ENCODE measurements around the gene WDR37.

The WDR37 gene

DNA sequence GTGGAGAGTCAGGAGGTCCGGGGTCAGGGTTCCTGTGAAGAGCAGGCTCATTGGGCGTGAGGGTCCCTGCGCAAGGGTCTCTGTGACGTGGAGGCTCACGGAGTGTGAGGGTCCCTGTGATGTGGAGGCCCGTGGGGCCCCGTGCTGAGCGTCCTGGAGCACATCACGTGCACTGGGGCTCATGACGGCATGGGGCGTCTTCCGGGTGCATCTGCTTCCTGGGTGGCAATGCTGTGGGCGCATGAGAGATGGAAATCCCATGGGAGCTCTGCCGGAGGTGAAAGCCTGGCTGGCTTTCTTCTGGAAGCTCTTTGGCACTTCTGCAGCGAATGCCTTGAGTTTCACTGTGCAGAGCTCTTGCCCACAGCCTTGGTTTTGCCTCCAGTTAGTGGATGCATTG, 71.4 kb downstream of the WDR37 start:
- DNase-seq (ENCODE audit: low spot score), result no peak

DNA sequence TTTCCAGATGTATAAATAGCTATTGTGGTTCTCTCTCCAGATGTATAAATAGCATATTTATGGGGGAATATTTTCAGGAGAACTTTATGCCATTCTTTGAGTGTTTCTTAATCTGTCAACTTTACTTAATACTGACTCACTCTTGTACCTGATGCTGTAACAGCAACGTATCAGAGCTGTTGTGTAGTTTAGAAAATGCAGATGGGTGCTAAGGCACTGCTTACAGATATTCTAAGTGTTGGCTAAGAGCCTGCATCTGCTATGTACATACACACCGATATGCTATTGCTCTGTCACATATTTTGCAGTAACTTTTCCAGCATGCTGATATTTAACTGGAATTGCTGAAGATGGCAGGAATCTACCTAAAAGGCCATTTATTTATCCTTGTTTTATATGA, 71.9 kb downstream of the WDR37 start:
- no peak for DNase-seq (ENCODE audit: low spot score)

DNA sequence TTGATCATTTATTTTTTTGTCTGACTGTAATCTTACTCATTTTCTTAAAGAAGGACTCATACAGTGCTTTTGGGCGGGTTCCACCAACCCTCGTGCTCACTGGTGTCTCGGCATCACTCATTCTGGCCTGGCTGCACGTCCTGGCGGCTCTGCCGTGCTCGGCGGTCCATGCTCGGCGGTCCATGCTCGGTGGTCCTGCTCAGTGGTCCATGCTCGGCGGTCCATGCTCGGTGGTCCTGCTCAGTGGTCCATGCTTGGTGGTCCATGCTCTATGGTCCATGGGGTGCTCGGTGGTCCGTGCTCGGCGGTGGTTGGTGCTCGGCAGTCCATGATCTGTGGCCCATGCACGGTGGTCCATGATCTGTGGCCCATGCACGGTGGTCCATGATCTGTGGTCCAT, 72.5 kb downstream of the WDR37 start:
- DNase-seq (ENCODE audit: low spot score), result no peak

DNA sequence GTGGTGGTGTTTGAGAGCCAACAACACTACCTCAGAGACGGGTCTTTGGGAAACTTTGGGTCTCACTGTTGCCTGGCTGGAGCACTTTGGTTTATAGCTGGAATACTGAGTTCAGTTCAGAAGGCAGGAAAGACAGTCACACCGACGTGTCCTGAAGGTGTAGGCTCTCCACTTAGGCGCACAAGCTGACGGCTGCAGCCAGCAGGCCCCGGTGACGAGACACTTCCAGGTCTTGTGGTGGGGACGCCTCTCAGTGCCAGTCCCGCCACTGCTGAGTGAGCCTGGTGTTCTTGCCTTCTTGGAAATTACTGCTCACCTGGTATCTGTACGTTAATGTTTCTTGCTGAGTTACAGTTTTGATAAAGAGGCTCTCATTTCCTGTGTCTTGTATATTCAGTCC, 74.0 kb downstream of the WDR37 start:
- no peak for DNase-seq (ENCODE audit: low spot score)

DNA sequence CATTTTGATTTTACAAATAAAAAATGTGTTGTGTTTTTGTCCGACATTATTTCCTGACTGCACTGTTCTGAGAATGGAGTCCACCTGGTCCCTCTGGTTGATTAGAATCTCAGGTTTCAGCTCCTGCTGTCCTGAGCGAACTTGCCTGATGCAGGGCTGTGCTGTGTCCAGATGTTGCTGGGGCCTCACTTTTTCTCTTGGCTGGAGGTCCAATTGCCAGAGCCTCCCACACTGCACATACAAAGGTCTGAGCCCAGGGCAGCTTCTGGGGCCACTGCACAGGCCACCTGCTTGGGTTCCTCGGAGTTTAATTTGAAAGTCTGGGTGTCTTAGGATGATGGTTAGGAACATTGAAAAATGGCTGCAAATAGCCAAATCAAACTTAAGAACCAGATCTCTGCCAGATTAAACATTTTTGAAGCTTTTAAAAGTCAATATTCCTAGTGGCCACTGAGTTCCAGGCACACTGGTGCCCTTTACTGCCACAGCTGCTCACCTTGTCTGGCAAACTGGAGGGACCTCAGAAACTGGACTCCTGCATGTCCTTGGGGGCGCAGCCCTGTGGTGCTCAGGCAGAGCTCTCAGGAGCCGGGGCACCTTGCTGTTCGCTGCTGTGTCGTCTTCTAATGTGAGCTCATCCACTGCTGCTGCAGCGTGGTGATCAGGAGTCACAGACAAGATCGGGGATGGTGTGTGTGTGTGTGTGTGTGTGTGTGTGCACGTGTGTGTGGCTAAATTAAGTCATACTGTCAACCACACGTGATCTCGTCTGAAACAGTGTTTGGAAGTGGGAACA, 75.0 kb downstream of the WDR37 start:
- no peak for DNase-seq (ENCODE audit: low spot score)

DNA sequence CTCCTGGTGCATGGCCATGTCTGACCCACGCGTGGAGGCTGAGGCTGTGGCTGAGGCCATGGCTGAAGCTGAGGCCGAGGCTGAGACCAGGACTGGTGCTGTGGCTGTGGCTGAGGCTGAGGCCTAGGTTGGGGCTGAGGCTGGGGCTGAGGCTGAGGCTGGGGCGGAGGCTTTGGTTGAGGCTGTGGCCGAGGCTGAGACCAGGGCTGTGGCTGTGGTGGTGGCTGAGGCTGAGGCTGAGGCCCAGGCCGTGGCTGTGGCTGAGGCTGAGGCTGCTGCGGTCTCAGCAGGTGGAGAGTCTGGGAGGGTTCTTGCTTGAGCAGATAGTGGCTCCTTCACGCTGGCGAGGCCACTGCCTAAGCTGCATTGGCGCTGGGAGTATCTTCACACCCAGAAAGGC, 76.4 kb downstream of the WDR37 start:
- DNase-seq (ENCODE audit: low spot score), result no peak

DNA sequence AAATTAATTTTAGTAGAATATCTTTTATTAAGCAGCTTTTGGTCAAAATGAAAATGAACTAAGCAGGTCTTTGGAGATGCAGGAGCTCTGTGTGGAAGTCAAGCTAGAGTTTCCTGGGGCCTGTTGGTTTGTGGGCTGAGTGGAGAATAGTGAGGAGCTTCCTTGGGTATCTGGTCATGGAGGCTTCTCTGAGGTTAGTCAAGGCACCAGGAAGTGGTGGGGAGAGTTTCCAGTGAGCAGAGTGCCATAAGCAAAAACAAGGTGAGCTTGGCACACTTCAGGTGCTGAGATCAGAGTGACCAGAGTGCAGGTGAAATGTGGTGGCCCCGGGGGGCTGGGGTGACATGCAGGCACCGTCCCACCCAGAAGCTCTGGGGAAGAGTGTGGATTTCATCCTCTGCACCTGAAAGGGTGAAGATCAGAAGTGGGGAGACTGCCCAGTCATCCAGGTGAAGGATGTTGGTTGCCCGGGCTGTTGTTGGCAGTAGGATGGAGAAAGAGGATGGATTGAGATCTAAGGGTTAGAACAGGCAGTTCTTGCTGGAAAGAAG, 77.4 kb downstream of the WDR37 start:
- DNase-seq (ENCODE audit: low spot score), result no peak

DNA sequence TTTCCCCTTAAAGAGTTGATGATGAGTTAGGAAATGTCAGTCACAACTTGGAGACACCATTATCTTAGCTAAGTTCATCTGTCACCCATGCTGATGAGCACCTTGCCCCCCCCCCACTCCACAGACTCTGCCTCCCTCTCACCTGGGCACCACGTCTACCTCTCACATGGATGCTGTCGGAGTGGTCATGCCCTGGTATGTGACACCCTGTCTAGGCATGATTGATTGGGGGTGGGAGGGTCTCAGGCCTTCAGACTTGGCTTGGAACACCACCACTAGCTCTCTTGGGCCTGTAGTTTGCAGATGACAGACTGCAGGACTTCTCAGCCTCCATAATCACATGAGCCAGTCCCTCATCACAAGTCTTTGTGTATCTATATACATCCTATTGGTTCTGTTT, 78.0 kb downstream of the WDR37 start:
- DNase-seq (ENCODE audit: low spot score), result no peak

DNA sequence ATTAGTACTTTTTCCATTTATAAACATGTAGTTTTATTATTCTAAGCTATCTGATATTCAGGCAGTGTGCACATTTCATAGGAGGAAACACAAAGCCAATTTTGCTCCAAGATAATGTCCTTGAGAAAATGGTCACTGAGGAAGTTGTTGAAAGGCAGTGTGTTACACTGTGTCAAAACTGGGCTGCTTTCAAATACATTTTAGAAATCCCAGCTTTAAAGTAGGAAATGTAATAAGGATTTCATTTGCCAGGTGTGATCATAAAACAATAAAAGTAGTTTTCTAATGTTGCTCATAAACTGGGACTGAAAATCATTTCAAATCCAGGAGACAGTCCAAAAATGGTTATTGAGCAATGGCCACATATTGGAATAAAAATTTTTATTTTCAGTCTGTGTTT, 80.1 kb downstream of the WDR37 start:
- no peak for DNase-seq (ENCODE audit: low spot score)

DNA sequence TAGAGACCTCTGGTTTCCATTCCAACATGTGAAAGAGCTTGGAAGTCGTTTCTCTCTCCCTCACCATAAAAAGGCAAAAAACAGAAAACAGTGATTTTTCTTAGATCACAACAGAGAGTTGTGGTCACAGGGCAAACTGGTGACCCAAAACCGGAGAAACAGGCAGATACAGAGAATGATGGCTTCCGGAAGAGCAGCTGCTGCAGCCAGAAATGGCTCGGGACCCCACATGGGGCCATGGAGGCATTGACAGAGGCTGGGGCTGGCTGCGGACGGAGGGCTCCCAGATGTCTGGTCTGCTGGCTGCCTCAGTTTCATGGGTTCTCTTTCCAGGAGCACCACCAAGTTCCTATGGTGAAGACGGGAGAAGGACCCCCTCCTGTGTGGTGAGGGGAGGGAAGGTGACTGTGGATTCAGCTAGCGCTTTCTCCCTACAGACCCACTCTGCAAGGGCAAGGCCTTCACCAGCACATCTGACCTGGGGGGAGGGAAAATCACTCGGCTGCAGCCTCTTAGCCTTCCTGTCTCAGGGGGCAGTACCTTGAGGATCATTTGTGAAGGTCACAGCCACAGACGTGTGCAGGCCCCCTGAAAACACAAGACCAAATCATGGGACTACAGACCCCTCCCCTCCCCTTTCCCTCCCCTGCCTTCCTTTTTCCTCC, 81.4 kb downstream of the WDR37 start:
- DNase-seq (ENCODE audit: low spot score), result no peak

DNA sequence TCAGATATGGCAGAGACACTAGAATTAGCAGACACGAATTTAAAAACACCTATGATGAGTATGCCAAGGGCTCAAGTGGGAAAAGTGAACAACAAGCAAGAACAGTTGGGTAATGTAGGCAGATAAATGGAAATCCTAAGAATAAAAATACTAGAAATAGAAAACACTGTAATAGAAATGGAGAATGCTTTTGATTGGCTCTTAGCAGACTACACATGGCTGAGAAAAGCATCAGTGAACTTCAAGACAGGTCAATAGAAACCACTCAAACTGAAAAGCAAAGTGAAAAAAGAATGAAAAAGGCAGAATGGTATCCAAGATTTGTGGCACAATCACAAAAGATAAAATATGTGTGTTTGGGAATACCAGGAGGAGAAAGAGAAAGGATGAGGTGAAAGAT, 82.3 kb downstream of the WDR37 start:
- no peak for DNase-seq (ENCODE audit: low spot score)

DNA sequence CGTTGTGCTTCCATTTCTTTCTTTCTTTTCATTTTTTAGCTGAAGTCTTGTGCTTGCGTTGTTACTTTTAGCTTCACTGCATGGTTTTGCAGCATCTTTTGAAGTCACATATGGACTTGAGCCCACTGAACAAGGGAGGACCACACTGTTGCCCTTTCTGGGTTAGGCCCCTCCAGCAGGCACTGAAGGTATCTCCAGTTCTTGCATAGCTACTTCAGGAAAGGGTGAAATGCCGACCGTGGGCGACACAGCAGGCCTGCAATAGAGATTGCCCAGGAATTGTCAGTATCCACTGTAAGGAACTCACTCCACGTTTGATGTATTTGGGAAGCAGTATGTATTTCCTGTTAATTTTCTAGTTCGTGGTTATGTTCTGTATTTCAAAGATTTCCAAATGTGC, 85.1 kb downstream of the WDR37 start:
- DNase-seq (ENCODE audit: low spot score), result no peak

DNA sequence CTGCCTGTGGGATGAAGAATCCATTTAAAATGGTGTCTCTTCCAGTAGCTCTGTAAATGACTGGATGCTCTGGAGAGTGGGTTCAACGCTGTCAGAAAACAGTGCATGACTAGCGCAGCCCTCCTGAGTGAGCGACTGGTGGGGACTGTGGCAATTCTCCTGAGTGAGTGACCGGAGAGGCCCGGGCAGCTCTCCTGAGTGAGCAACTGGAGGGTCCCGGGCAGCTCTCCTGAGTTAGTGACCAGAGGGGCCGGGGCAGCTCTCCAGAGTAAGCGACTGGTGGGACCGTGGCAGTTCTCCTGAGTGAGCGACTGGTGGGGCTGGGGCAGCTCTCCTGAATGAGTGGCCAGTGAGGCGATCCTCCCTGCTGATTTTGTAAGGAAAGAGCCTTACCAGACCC, 85.5 kb downstream of the WDR37 start:
- no peak for DNase-seq (ENCODE audit: low spot score)

DNA sequence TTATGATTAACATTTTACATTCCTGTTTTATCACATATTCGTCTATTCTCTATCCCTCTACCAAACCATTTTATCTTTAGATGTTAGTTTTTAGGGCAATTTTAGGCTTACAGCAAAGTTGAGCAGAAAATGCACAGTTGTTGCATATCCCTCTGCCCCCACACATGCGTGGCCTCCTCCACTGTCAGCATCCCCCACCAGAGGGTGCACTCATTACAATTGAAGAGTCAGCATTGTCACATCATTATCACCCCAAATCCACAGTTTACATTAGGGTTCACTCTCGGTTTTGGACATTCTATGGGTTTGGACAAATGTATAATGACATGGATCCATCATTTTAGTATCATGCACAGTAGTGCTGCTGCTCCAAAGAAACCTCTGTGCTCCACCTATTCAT, 86.4 kb downstream of the WDR37 start:
- DNase-seq (ENCODE audit: low spot score), result no peak

DNA sequence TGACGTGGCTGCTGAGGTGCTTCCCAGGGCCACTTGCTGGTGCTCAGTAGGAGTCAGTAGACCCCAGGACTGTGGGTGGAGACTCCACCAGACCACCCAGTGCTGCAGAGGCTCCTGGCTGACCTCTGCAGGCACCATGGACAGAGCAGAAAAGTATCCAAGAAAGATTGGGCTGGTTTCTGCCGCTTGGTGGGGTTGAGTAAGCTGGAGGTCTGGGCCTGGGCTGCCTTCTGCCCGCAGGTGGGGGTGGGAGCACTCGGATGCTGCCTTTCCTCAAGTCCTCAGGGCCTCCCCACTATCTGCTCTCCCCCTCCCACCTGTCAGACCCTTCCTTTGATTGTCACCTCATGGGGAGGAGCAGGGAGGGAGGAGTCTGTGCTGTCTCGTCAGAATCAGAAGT, 91.6 kb downstream of the WDR37 start:
- DNase-seq (ENCODE audit: low spot score), result no peak

DNA sequence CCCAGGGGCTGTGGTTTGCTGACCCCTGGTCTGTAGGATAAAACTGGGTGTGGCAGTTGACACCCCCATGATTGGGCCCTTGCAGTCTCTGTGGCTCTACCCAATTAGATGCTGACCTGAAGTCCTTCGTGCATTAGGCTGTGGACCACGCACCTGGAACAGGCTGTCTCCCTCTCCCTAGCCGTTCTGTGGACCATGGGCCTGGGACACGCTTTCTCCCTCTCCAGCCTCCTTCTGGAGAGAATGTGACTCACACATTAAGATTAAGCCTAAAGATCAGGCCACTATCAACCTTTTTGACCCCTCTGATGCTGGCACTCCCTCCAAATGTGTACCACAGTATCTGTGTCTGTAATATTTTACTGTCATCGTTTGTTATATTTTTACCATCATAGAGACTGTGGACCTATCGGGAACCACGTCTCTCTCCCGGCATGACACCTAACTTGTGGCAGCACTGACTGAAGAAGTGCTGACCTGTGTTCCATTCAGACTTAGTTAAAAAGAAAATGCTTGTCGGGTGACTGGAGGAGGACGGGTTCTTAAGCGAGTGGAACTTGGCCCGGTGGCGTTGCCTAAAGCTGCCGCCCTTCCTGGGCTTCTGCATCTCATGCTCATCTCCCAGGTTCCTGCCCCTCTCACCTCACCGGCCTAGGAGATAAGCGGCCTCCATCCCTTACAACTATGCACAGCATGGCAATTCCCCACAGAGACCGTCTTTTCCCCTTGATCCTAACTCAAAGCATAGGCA, 92.8 kb downstream of the WDR37 start:
- no peak for DNase-seq (ENCODE audit: low spot score)

DNA sequence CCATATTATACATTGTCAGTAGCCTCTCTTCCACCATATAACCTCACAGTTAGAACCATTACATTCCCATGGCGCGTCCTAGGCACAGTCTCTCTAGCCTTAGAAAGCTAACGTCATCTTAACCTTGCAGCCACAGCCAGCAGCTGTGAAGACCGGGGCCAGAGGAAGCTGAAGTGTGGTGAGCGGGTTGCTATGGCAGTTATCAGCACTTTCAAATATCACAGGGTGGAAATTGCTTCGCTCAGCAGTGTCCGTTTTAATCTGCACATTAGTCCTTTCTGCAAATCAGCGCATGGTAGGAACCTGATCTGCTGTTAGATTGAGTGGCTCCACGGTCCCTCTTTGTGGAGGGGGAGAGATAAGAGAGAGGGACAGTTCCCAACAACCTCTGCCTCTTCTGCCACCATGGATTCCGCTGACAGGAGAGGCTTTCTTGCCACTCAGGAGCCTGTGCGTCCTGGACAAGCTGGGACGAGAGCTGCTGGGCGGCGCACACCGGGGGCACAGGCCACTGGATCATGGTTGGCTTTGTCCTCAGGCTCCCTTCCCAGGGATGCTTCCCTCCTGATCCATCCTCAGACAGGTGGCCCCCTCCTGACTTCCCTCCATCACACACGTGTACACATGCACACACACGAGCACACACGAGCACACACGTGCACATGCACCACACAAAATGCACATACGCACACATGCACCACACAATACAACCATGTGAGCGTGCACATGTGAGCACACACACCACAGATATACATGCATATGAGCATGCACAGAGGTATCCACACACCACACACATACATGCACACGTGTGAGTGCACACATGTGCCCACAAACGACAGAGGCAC, 93.8 kb downstream of the WDR37 start:
- DNase-seq (ENCODE audit: low spot score), result no peak

DNA sequence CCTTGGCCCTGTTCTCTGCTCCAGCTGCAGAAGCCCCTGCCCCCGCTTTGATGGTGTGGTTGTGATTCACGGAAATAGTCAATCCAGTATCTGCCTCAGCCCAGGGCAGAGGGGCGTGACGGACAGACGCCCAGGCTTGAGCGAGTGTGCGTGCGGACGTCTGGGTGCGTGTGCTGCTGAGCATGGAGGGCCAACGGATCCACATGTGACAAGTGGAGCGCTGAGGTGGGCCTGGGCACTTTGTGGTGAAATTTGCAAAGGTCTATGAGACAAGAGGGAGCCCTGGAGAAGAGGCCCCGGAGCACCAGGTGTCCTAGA, 94.4 kb downstream of the WDR37 start:
- no peak for DNase-seq (ENCODE audit: low spot score)

DNA sequence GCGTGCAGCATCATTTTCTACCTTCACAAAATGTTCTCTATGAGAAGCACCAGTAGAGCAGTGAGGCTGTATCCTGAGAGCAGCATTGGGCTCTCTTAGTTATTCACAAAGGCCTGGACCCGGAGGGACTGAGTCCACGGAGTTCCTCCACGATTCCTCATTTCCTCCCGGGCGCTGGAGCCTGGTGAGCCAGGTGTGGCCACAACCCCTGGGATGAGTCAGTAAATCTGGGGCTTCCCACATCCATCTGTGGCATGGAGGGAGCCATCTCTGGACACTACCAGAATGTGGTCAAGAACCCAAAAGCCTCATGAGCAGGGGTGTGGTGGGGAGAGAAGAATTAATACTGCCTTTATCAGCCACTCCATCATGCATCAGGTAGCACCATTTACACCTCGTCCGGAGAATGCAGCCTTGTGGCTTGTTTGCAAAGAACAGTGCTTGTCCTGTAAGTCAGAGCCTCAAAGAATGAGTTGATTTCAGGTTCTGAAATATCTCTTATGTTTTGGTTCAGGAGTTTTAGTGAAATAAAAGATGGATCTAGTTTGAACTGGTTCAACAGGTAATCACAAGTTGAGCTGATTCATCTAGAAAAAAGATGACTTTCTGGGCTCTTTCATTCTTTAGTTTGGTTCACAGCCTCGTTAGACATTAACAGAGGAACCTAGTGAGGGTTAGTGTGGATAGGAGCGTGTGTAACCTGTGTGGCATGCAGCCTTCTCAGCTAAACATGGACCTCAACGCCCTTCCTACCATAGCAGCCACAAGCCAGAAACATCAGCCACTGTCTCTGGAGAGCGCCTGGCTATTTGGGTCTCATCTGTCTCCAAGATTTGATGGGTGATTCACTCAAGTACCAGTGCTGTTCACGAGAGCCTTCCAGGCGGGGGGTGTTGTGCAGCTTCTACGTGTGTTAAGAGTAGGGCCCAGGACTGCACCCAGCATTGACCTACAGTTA, 95.2 kb downstream of the WDR37 start:
- no peak for DNase-seq (ENCODE audit: low spot score)

DNA sequence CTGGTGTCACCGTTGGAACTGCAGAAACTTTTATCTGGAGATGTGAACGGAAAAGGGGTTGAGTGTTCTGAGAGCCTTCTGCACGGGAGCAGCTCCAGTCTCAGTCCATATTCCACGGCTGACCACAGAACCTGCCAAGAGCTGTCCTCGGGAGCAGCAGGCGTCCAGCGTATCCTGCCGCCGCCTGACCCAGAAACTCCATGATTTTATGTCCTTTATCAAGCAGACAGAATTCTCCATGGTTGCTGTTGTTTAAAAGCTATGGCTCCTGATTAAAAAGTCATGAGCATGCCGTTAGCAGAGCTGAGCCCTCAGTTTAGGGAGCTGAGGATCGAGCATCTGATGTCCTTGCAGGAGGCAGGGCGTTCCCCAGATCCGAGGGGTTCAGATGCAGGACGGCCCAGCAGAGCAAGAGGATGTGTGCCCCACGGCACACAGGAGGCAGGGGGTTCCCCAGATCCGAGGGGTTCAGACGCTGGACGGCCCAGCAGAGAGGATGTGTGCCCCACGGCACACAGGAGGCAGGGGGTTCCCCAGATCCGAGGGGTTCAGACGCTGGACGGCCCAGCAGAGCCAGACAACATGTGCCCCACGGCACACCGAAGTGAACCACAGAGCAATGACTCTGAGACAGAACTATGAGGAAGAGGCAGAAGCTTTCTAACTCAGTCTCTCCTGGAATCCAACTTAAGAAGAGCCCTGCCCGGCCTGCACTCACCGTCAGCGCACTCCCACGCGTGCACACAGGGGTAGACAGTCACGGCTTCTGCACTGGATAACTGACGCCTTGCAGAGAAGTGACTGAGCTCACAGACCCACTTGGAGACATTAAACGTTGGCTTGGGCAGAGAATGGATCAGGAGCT, 96.4 kb downstream of the WDR37 start:
- peak; percentile 58 for DNase-seq (ENCODE audit: low spot score)
